Activated gamma-delta T cell (primary cell): ENCODE data around the gene TNIK.

ENCODE experiments used
- DNase-seq: peaks from one replicate; lab custom pipeline; 2025; lab: John Stamatoyannopoulos, UW

The TNIK gene

GRCh38 chr3:171282041-171282440 lies 178.2 kb downstream of the TNIK start:
- no peak for DNase-seq

GRCh38 chr3:171281256-171281992 lies 178.8 kb downstream of the TNIK start:
- DNase-seq: no peak

- DNase-seq: no peak
These were observed 180.2 kb downstream of the TNIK start for GRCh38 chr3:171279972-171280371.

- DNase-seq: no peak
These were observed 182.0 kb downstream of the TNIK start for GRCh38 chr3:171278299-171278590.

GRCh38 chr3:171277456-171278298 lies 182.5 kb downstream of the TNIK start:
- DNase-seq: no peak

GRCh38 chr3:171276923-171277322 lies 183.3 kb downstream of the TNIK start:
- no peak for DNase-seq

GRCh38 chr3:171274222-171274621 lies 186.0 kb downstream of the TNIK start:
- DNase-seq: no peak

GRCh38 chr3:171270541-171270940 lies 189.7 kb downstream of the TNIK start:
- DNase-seq: no peak

GRCh38 chr3:171269542-171269941 lies 190.7 kb downstream of the TNIK start:
- no peak for DNase-seq

GRCh38 chr3:171268677-171269076 lies 191.5 kb downstream of the TNIK start:
- DNase-seq: no peak

GRCh38 chr3:171267104-171267503 lies 193.1 kb downstream of the TNIK start:
- no peak for DNase-seq

GRCh38 chr3:171266740-171267073 lies 193.5 kb downstream of the TNIK start:
- no peak for DNase-seq

GRCh38 chr3:171266034-171266739 lies 194.0 kb downstream of the TNIK start:
- DNase-seq: no peak

GRCh38 chr3:171264758-171265157 lies 195.4 kb downstream of the TNIK start:
- DNase-seq: no peak

GRCh38 chr3:171262431-171262830 lies 197.8 kb downstream of the TNIK start:
- DNase-seq: no peak

GRCh38 chr3:171261487-171261886 lies 198.7 kb downstream of the TNIK start:
- DNase-seq: no peak

- DNase-seq: no peak
These were observed 199.3 kb downstream of the TNIK start for GRCh38 chr3:171260899-171261298.

GRCh38 chr3:171260466-171260865 lies 199.7 kb downstream of the TNIK start:
- DNase-seq: no peak

- no peak for DNase-seq
These were observed 201.9 kb downstream of the TNIK start for GRCh38 chr3:171258316-171258715.

- DNase-seq: no peak
These were observed 202.7 kb downstream of the TNIK start for GRCh38 chr3:171257251-171258203.

- no peak for DNase-seq
These were observed 203.6 kb downstream of the TNIK start for GRCh38 chr3:171256445-171257250.
